ENCODE data around the gene EIF4EBP3. TPM values are rescaled to one million over a fixed set of nuclear protein-coding genes. Genes with fewer than 3 reads are reported as not detected.
"Not testable (repeated sequence)": the region's sequence is repeated elsewhere in the genome, so short reads cannot be mapped to it uniquely, and the experiment has no call there.

The EIF4EBP3 gene
- total RNA-seq, 1 donor: 4.0 TPM

DNA sequence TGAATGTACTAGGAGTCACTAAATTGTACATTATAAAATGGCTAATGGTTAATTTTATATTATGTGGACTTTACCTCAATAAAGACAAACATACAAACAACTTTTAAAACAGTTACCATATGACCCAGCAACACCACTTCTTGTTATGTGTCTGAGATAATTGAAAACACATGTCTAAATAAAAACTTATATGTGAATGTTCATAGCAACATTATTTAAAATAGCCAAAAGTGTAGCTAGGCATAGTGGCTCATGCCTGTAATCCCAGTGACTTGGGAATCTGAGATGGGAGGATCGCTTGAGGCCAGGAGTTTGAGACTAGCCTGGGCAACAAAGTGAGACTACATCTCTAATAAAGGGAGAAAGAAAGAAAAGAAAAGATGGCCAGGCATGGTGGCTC, 40.0 kb downstream of the EIF4EBP3 start:
- H3K4me1 ChIP-seq (ENCODE audit: insufficient read depth, low read length): peaks cover 33% of the 10 kb centered on the region
- no peaks in the 10 kb centered on the region for H3K9me3 ChIP-seq (ENCODE audit: low read depth, low read length)
- H3K27me3 ChIP-seq (ENCODE audit: insufficient read depth, low read length): no peaks in the 10 kb centered on the region
- no peak overlapping the region for H3K4me3 ChIP-seq (ENCODE audit: low read length)

DNA sequence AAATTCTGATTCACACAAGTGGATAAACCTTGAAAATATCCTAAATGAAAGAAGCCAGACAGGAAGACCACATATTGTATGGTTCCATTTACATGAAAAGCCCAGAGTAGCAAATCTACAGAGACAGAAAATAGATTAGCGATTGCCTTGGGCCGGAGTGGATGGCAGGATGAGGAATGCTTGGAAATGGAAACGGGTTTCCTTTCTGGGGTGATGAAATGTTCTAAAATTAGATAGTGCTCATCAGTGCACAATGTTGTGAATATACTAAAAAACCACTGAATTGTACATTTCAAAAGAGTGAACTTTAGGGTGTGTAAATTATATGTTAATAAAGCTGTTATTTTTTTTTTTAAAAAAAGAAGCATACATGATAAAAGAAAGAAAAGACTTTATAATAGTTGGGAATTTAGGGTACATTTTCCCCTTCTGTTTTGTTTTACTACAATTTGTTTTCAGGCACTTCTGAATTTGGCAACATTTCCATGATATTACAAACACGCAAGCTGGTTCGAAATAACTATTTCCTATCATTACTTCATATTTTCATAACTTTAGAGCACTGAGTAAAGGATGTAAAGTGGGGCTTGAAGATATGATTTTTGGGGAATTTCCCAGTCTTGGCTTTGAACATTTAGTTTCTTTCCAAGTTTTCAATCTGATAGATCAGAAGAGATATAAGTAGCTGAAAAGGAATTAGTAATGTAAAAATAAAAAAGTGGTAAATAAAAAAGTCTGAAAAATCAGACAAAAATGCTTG, 41.0 kb downstream of the EIF4EBP3 start:
- H3K9me3 ChIP-seq (ENCODE audit: low read depth, low read length): no peaks in the 10 kb centered on the region
- H3K27me3 ChIP-seq (ENCODE audit: insufficient read depth, low read length): no peaks in the 10 kb centered on the region
- H3K4me1 ChIP-seq (ENCODE audit: insufficient read depth, low read length): peaks cover 35% of the 10 kb centered on the region
- no peak overlapping the region for H3K4me3 ChIP-seq (ENCODE audit: low read length)

DNA sequence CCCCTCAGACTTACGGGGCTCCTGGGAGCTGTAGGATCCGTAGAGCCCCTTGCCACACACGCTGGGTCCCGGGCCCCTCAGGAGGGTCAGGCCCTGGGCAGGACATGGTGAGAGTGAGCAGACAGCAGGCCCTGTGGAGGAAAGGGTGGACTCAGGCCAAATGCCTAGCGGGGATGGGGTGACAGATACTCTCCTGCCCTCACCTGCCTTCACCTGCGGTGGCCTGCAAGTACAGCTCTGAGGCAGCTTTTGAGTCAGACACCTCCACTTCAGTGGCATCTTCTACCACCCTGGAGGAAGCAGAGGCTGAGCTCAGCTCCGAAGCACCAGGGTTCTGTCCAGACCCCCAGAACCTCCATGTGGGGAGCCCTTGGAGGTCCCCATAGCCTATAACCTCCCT, 43.4 kb downstream of the EIF4EBP3 start:
- peak overlapping the region; percentile 35 for H3K4me3 ChIP-seq (ENCODE audit: low read length)
- no peaks in the 10 kb centered on the region for H3K9me3 ChIP-seq (ENCODE audit: low read depth, low read length)
- no peaks in the 10 kb centered on the region for H3K27me3 ChIP-seq (ENCODE audit: insufficient read depth, low read length)
- H3K4me1 ChIP-seq (ENCODE audit: insufficient read depth, low read length): peaks cover 58% of the 10 kb centered on the region

DNA sequence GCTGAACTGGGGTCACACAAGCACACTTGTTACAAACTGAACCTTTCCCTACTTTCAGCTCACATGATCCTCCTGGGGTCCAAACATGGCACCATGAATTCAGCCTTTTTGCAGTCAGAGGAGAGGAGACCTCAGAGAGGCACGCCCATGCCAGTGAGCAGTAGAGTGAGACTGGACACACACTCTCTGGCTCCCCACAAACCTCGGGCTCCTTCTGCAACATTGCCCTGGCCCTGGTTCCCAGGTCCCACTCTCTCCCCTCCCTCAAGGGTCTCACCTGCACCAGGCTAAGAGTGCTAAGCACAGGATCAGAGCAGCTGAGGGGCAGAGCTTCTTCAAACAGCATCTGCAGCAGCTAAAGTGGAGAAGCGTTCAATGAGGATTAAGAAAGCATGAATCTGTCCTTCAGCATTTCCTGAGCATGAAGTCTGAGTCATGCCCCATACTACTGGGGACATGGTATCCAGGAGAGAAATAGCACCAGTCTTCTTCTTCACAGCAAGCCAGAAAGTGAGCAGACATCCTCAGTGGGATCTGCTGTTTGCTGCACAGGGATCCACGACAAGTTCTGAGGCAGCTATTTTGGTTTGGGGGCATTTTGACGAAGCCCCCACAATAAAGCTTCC, 44.4 kb downstream of the EIF4EBP3 start:
- Histone ChIP-seq H3K27me3 (ENCODE audit: insufficient read depth, low read length) (no peaks in the 10 kb centered on the region), H3K4me1 (ENCODE audit: insufficient read depth, low read length) (peaks cover 68% of the 10 kb centered on the region), H3K4me3 (ENCODE audit: low read length) (peak overlapping the region; percentile 35), H3K9me3 (ENCODE audit: low read depth, low read length) (no peaks in the 10 kb centered on the region)

DNA sequence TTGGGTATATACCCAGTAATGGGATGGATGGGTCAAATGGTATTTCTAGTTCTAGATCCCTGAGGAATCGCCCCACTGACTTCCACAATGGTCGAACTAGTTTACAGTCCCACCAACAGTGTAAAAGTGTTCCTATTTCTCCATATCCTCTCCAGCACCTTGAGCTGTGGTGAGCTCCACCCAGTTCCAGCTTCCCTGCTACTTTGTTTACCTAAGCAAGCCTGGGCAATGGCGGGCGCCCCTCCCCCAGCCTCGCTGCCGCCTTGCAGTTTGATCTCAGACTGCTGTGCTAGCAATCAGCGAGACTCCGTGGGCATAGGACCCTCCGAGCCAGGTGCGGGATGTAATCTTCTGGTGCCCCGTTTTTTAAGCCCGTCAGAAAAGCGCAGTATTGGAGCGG, 45.6 kb downstream of the EIF4EBP3 start:
- not testable (repeated sequence) for H3K27me3 ChIP-seq (ENCODE audit: insufficient read depth, low read length); H3K9me3 ChIP-seq (ENCODE audit: low read depth, low read length); H3K4me3 ChIP-seq (ENCODE audit: low read length)
- peaks cover 79% of the 10 kb centered on the region for H3K4me1 ChIP-seq (ENCODE audit: insufficient read depth, low read length)

DNA sequence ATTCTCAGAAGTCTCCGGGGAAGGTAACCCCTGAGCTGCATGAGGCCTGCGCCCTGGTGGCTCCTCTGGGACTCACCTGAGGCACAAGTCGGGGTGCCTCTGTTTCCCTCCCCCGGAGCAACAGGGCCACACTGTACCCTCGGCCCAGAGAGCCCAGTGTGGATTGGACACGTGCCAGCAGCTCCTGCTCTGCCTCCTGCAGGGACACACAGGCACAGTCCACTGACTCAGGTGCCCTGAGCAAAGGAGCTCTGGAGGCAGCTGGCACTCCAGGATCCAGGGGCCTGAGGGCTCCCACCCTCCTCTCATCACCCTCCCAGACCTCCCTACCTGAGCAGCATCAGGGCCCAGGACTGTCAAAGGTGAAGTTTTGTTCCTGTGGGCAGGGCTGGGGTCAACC, 46.7 kb downstream of the EIF4EBP3 start:
- no peaks in the 10 kb centered on the region for H3K27me3 ChIP-seq (ENCODE audit: insufficient read depth, low read length)
- H3K4me1 ChIP-seq (ENCODE audit: insufficient read depth, low read length): peaks cover 82% of the 10 kb centered on the region
- no peak overlapping the region for H3K4me3 ChIP-seq (ENCODE audit: low read length)
- H3K9me3 ChIP-seq (ENCODE audit: low read depth, low read length): no peaks in the 10 kb centered on the region

DNA sequence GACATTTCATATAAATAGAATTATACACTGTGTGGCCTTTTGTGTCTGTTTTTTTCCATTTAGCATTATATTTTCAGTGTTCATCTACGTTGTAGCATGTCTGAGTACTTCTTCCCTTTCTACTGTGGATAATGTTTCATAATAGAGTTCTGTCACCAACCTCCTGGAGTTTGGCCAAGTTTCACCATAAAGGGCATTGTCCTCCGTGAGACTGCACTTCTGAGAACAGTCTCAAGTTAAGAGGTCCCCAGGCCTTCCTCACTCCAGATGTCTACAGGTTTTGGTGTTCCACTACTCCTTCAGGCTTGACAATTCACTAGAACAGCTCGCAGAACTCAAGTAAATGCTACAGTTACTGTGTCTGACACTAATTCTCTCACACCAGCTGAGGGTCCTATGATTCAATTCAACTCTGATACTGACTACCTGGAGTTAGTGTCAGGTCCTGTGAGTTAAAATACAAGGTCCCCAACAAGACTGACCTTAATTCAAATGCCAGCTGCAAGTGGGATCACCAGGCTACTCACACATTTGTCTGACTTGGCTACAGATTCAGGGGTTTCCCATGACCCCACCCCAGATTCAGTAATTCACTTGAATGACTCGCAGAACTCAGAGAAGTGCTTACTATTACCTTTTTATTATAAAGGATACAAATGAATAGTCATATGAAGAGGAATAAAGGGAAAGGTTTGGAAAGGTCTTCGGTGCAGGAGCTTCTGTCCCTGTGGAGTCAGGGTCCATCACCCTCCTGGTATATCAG, 48.3 kb downstream of the EIF4EBP3 start:
- Histone ChIP-seq H3K4me1 (ENCODE audit: insufficient read depth, low read length) (peaks cover 73% of the 10 kb centered on the region), H3K9me3 (ENCODE audit: low read depth, low read length) (no peaks in the 10 kb centered on the region), H3K4me3 (ENCODE audit: low read length) (no peak overlapping the region), H3K27me3 (ENCODE audit: insufficient read depth, low read length) (no peaks in the 10 kb centered on the region)

DNA sequence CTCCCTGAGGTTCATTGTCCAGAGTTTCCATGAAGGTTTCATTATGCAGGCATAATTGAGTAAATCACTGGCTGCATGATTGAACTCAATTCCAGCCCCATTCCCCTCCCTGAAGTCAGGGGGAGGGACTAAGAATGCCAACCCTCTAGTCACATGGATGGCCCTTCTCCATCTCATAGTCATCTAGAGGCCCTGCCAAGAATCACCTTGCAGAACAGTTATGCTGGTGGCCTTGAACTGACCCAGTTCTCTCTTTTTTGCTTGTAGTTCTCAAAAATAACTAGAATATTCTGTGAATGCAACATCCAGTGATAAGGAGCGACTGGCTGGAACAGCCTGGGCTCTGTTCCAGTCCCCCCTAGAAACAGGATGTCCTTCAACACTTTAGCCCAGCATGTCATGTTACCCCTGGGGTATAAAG, 48.9 kb downstream of the EIF4EBP3 start:
- H3K27me3 ChIP-seq (ENCODE audit: insufficient read depth, low read length): no peaks in the 10 kb centered on the region
- no peak overlapping the region for H3K4me3 ChIP-seq (ENCODE audit: low read length)
- H3K9me3 ChIP-seq (ENCODE audit: low read depth, low read length): no peaks in the 10 kb centered on the region
- H3K4me1 ChIP-seq (ENCODE audit: insufficient read depth, low read length): peaks cover 73% of the 10 kb centered on the region

DNA sequence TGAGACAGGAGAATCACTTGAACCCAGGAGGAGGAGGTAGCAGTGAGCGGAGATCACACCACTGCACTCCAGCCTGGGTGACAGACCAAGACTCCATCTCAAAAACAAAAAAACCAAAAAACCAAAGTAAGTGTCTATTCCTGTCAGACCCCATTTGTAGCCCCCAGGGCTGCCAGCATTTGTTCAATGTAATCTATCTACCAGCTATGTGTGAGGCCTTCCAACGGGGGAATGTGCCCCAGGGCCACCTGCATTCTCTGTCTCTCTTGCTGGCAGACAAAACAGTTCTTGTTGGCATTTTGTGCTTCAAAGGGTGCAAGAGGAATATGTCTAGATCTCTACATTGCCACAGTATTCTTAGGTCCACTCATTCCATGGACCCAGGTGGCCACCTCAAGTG, 51.4 kb downstream of the EIF4EBP3 start:
- Histone ChIP-seq H3K4me3 (ENCODE audit: low read length) (no peak overlapping the region), H3K4me1 (ENCODE audit: insufficient read depth, low read length) (peaks cover 82% of the 10 kb centered on the region), H3K9me3 (ENCODE audit: low read depth, low read length) (no peaks in the 10 kb centered on the region), H3K27me3 (ENCODE audit: insufficient read depth, low read length) (no peaks in the 10 kb centered on the region)

Other genes starting within 250 kb of the EIF4EBP3 start
- gene PFDN1, start 244.6 kb upstream of the EIF4EBP3 start, total RNA-seq: 68.2 TPM
- gene HBEGF, start 201.1 kb upstream of the EIF4EBP3 start, total RNA-seq: 80.5 TPM
- gene SLC4A9, start 187.5 kb upstream of the EIF4EBP3 start, total RNA-seq: 0.10 TPM
- 227 TPM for gene ANKHD1, start 145.8 kb upstream of the EIF4EBP3 start, total RNA-seq
- 21.2 TPM for gene SRA1, start 9.8 kb downstream of the EIF4EBP3 start, total RNA-seq
- gene APBB3, start 16.9 kb downstream of the EIF4EBP3 start, total RNA-seq: 24.2 TPM
- gene SLC35A4, start 17.2 kb downstream of the EIF4EBP3 start, total RNA-seq: 13.1 TPM
- gene CD14, start 85.5 kb downstream of the EIF4EBP3 start, total RNA-seq: 138 TPM
- 13.7 TPM for gene TMCO6, start 91.8 kb downstream of the EIF4EBP3 start, total RNA-seq
- 43.2 TPM for gene NDUFA2, start 100.0 kb downstream of the EIF4EBP3 start, total RNA-seq
- 180 TPM for gene IK, start 100.2 kb downstream of the EIF4EBP3 start, total RNA-seq
- gene WDR55, start 117.2 kb downstream of the EIF4EBP3 start, total RNA-seq: 11.8 TPM
- 0.31 TPM for gene DND1, start 125.9 kb downstream of the EIF4EBP3 start, total RNA-seq
- gene HARS1, start 143.7 kb downstream of the EIF4EBP3 start, total RNA-seq: 26.0 TPM
- 31.8 TPM for gene HARS2, start 143.8 kb downstream of the EIF4EBP3 start, total RNA-seq
- gene ZMAT2, start 152.8 kb downstream of the EIF4EBP3 start, total RNA-seq: 34.2 TPM
- gene PCDHA1, start 238.5 kb downstream of the EIF4EBP3 start, total RNA-seq: not detected
- gene PCDHA2, start 247.2 kb downstream of the EIF4EBP3 start, total RNA-seq: not detected